ENCODE results near the gene LHX2. TPM values are rescaled to one million over a fixed set of nuclear protein-coding genes. Genes with fewer than 3 reads are reported as not detected.

The LHX2 gene
- total RNA-seq, 1 donor from 2014 or later: not detected

- DNase-seq (ENCODE audit: low read depth): no peak
- TF ChIP-seq CTCF (conservative IDR thresholded peaks at IDR 0.05; ENCODE audit: low read depth, low read length): no peak
- no peak overlapping the region for H3K4me3 ChIP-seq (ENCODE audit: low read depth, low read length)
Measured at GRCh38 chr9:124060844-124061605, 49.5 kb downstream of the LHX2 start.

GRCh38 chr9:124062172-124062571, 50.6 kb downstream of the LHX2 start:
- no peak overlapping the region for H3K4me3 ChIP-seq (ENCODE audit: low read depth, low read length)
- DNase-seq (ENCODE audit: low read depth): no peak
- no peak for TF ChIP-seq CTCF (conservative IDR thresholded peaks at IDR 0.05; ENCODE audit: low read depth, low read length)

DNA sequence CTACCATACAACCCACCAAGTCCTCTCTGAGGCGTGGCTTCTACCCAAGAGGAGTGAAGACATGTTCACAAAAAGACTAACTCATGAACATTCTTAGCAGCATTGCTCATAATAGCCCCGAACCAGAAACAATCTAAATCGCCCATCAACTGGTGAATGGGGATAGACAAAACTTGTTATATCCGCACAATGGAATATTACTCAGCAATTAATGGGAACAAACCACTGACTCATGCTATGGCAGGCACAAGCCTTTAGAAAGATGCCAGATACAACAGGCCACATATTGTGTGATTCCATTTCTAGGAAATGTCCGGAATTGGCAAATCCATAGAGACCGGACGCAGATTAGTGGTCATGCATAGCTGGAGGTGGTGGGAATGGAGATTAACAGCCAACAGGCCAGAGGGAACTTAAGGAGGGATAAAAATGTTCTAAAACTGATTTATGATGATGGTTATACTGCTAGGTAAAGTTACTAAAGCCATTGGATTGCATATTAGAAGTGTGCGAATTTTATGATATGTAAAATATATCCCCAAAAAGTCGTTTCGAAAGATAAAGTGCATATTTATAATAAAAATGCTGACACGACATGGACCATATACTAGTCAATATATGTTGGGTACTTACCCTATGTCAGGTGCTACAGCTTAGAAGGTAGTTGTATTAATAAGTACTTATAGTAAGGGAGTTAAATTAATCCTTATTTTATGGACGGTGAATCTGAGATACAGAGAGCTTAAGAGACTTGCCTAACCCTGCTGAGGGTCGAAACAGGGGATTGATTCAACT, 55.4 kb downstream of the LHX2 start:
- TF ChIP-seq CTCF (conservative IDR thresholded peaks at IDR 0.05; ENCODE audit: low read depth, low read length): no peak
- no peak for DNase-seq (ENCODE audit: low read depth)
- H3K4me3 ChIP-seq (ENCODE audit: low read depth, low read length): no peak overlapping the region

- no peak for TF ChIP-seq CTCF (conservative IDR thresholded peaks at IDR 0.05; ENCODE audit: low read depth, low read length)
- DNase-seq (ENCODE audit: low read depth): no peak
Measured at GRCh38 chr9:124068251-124068650, 56.7 kb downstream of the LHX2 start.

GRCh38 chr9:124074746-124075145, 63.2 kb downstream of the LHX2 start:
- no peak for DNase-seq (ENCODE audit: low read depth)
- TF ChIP-seq CTCF (conservative IDR thresholded peaks at IDR 0.05; ENCODE audit: low read depth, low read length): no peak
- H3K4me3 ChIP-seq (ENCODE audit: low read depth, low read length): no peak overlapping the region

More at GRCh38 chr9:124068251-124068650, 56.7 kb downstream of the LHX2 start:
- H3K4me3 ChIP-seq (ENCODE audit: low read depth, low read length): no peak overlapping the region

DNA sequence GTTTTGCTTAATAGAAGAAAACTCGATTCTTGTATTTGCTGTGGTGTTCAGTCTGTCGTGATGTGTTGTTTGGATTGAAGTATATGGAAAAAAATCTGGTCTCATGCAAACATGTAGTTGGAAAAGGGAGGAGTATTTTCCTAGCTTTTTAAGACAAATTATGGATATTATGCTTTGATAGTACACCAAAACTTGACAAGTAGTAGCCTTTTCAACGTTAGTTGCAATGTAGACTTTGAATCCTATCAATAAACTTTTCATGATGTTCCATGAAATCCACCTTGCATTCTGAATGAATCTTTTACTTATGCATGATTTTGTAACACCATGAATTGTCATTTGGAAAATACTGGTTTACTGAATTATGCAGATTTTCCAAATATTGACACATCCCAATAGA, 64.2 kb downstream of the LHX2 start:
- no peak for DNase-seq (ENCODE audit: low read depth)
- TF ChIP-seq CTCF (conservative IDR thresholded peaks at IDR 0.05; ENCODE audit: low read depth, low read length): no peak
- no peak overlapping the region for H3K4me3 ChIP-seq (ENCODE audit: low read depth, low read length)
